Naive thymus-derived CD8-positive, alpha-beta T cell (primary cell): ENCODE data around the gene SPATA9. TPM values are rescaled to one million over a fixed set of nuclear protein-coding genes. Genes with fewer than 3 reads are reported as not detected.
"Not testable (repeated sequence)": the region's sequence is repeated elsewhere in the genome, so short reads cannot be mapped to it uniquely, and the experiment has no call there.

ENCODE experiments used
- ATAC-seq, 2 donors: fragments of 150-1000 bp; cut with Tn5 transposase in 1 of 2; sonication (Bioruptor Pico), chemical (Tn5 transposase) in 1 of 2; 1 replicate in 1 of 2; 2 replicates in 1 of 2; pipeline ENCODE4 v1.10.0; 2021; ENCODE audit warnings: mild to moderate bottlenecking in 2 of 2, moderate library complexity in 2 of 2
- POLR2A ChIA-PET: fragments of 350-600 bp; sonication (Branson Sonifier 250); formaldehyde crosslinking; loops from one replicate; lab custom pipeline; 2021; ENCODE audit warnings: antibody characterized with exemption; lab: Charles Lee
- DNase-seq, 10 donors: peaks; one replicate each; pipeline versions ENCODE4 v3.0.0 to v3.0.0-alpha.2; 2020 to 2022
- H3K27ac Mint-ChIP-seq, 10 donors: one replicate each; pipeline ENCODE4 v1.8.0; 2020 to 2022; ENCODE audit warnings: mild to moderate bottlenecking in 10 of 10, mixed read lengths in 10 of 10, moderate library complexity in 4 of 10, inconsistent platforms in 1 of 10
- H3K27me3 Mint-ChIP-seq, 5 donors: one replicate each; pipeline ENCODE4 v1.8.0; 2021 to 2022; ENCODE audit warnings: mixed read lengths in 5 of 5
- H3K36me3 Mint-ChIP-seq, 3 donors: one replicate each; pipeline ENCODE4 v1.8.0; 2020 to 2022; ENCODE audit warnings: mixed read lengths in 3 of 3, mild to moderate bottlenecking in 2 of 3, inconsistent platforms in 1 of 3
- H3K4me1 Mint-ChIP-seq, 4 donors: one replicate each; pipeline ENCODE4 v1.8.0; 2021 to 2022; ENCODE audit warnings: mixed read lengths in 4 of 4
- H3K4me3 Mint-ChIP-seq, 10 donors: one replicate each; pipeline ENCODE4 v1.8.0; 2020 to 2022; ENCODE audit warnings: mild to moderate bottlenecking in 10 of 10, mixed read lengths in 10 of 10, moderate library complexity in 6 of 10, inconsistent platforms in 1 of 10
- H3K9me3 Mint-ChIP-seq, 9 donors: one replicate each; pipeline ENCODE4 v1.8.0; 2020 to 2022; ENCODE audit warnings: mixed read lengths in 9 of 9, mild to moderate bottlenecking in 3 of 9, inconsistent platforms in 1 of 9, moderate library complexity in 1 of 9
- polyA plus RNA-seq, 3 donors: library from polyadenylated mRNA; unstranded; fragments of 300-500 nt; fragmentation: Illumina TruSeq; gene quantifications; one replicate each; pipeline ENCODE4 v1.2.3, GENCODE V29; 2021
- total RNA-seq, 8 experiments: library from RNA in 2 of 8; stranded (reverse) in 2 of 8; gene quantifications; one replicate each; pipeline ENCODE4 v1.2.3 and lab custom pipeline; 2021 to 2026

SPATA9 gene
- total and polyA plus RNA-seq, 5 experiments from 2014 or later, result 0.28 to 0.46 TPM; not detected in 3

GRCh38 chr5:95713246-95713645, 30.5 kb upstream of the SPATA9 start:
- H3K27me3 Mint-ChIP-seq, H3K9me3 Mint-ChIP-seq, DNase-seq, H3K27ac Mint-ChIP-seq, POLR2A ChIA-PET, ATAC-seq, H3K36me3 Mint-ChIP-seq, H3K4me1 Mint-ChIP-seq, H3K4me3 Mint-ChIP-seq: not testable (repeated sequence)

- H3K9me3 Mint-ChIP-seq, result no peaks in the 10 kb centered on the region
- POLR2A ChIA-PET, result no interaction called here
- peaks cover 0 to 4% (median 0%) of the 10 kb centered on the region in 5 donors for H3K27me3 Mint-ChIP-seq
- H3K4me1 Mint-ChIP-seq, result peaks cover 0 to 4% (median under 1%) of the 10 kb centered on the region in 4 donors
- DNase-seq (no peak), ATAC-seq (no peak)
- no peak overlapping the region for H3K27ac Mint-ChIP-seq
- H3K36me3 Mint-ChIP-seq, result no peaks in the 10 kb centered on the region
- no peak overlapping the region for H3K4me3 Mint-ChIP-seq
Observed at GRCh38 chr5:95712347-95712958, 29.7 kb upstream of the SPATA9 start.

GRCh38 chr5:95711501-95712346, 28.9 kb upstream of the SPATA9 start:
- ATAC-seq (no peak), DNase-seq (no peak)
- Mint-ChIP-seq H3K27me3 (peaks cover 0 to 4% (median 3%) of the 10 kb centered on the region in 5 donors), H3K9me3 (no peaks in the 10 kb centered on the region), H3K27ac (peak overlapping the region in 1 of 10 donors; percentile 84), H3K4me1 (peaks cover 0 to 4% (median under 1%) of the 10 kb centered on the region in 4 donors), H3K4me3 (no peak overlapping the region), H3K36me3 (no peaks in the 10 kb centered on the region)
- POLR2A ChIA-PET, result no interaction called here

DNA sequence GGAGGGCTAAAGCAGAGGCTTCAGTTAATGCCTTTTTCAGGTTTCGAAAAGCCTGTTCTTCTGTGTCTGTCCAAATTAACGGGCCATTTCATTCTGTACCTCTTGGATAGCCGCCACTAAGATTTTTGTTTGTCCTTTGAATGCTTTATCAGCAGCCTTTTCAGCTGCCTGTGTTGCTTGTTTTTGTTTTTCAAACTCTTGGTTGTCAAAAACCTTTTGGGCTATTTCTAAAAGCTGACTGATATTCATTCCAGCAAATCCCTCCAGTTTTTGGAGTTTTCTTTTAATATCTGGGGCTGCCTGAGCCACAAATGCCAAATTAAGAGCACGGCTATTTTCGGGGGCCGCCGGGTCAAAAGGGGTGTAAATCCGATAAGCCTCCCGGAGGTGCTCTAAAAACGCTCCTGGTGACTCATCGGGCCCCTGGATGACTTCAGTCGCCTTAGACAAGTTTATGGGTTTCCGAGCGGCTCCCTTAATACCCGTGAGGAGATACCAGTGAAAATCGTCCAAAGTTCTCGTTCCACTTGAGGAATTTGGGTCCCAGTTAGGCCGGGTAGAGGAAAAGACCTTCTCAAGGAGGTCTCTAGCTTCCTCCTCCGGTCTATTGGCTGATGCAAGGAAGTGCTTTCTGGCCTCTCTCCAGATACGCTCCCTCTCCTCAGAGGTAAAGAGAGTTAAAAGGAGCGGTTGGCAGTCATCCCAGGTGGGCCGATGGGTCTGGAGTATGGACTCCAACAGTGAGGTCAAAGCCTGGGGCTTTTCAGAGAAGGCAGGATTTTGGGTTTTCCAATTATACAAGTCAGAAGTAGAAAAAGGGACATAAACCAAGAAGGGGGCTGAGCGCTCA, 28.1 kb upstream of the SPATA9 start:
- H3K27ac Mint-ChIP-seq, ATAC-seq, H3K27me3 Mint-ChIP-seq, H3K4me1 Mint-ChIP-seq, H3K36me3 Mint-ChIP-seq, H3K9me3 Mint-ChIP-seq, H3K4me3 Mint-ChIP-seq, DNase-seq, POLR2A ChIA-PET: not testable (repeated sequence)

- ATAC-seq, result no peak
- POLR2A ChIA-PET, result no interaction called here
- H3K27me3 Mint-ChIP-seq, result peaks cover 0 to 4% (median 3%) of the 10 kb centered on the region in 5 donors
Observed at GRCh38 chr5:95709967-95710650, 27.3 kb upstream of the SPATA9 start.

GRCh38 chr5:95708876-95709275, 26.1 kb upstream of the SPATA9 start:
- Mint-ChIP-seq H3K27me3 (peaks cover 0 to 4% (median 2%) of the 10 kb centered on the region in 5 donors), H3K27ac (no peak overlapping the region), H3K36me3 (no peaks in the 10 kb centered on the region), H3K4me1 (no peaks in the 10 kb centered on the region), H3K9me3 (no peaks in the 10 kb centered on the region), H3K4me3 (no peak overlapping the region)
- POLR2A ChIA-PET, result no interaction called here
- DNase-seq, result no peak
- ATAC-seq, result no peak

More at GRCh38 chr5:95709967-95710650, 27.3 kb upstream of the SPATA9 start:
- Mint-ChIP-seq H3K4me3 (no peak overlapping the region), H3K4me1 (peaks cover 0 to 2% (median 0%) of the 10 kb centered on the region in 4 donors), H3K9me3 (no peaks in the 10 kb centered on the region), H3K36me3 (no peaks in the 10 kb centered on the region), H3K27ac (no peak overlapping the region)
- no peak for DNase-seq

GRCh38 chr5:95707534-95708188, 24.9 kb upstream of the SPATA9 start:
- H3K4me1 Mint-ChIP-seq, H3K4me3 Mint-ChIP-seq, ATAC-seq, POLR2A ChIA-PET, DNase-seq, H3K9me3 Mint-ChIP-seq, H3K36me3 Mint-ChIP-seq, H3K27ac Mint-ChIP-seq, H3K27me3 Mint-ChIP-seq: not testable (repeated sequence)

DNA sequence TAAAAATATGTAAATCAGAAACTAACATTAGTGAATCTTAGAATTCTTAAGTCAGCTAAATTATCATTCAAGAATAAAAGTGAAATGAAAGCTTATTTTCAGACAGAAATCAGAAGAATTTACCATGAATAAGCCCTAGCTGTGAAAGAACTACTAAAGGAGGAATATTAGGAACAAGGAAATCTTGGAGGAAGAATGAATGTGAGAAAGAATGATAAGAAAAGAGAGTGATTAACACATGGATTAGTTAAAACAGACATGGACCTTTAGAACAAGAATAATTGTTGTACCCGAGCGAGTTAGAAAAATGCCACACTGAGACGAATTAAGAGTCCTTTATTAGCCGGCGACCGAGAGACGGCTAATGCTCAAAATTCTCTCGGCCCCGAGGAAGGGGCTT, 24.3 kb upstream of the SPATA9 start:
- Mint-ChIP-seq H3K4me1 (no peaks in the 10 kb centered on the region), H3K27ac (no peak overlapping the region), H3K36me3 (no peaks in the 10 kb centered on the region), H3K9me3 (no peaks in the 10 kb centered on the region), H3K27me3 (peaks cover 0 to 4% (median 2%) of the 10 kb centered on the region in 5 donors), H3K4me3 (no peak overlapping the region)
- POLR2A ChIA-PET, result no interaction called here
- ATAC-seq (no peak), DNase-seq (no peak)

DNA sequence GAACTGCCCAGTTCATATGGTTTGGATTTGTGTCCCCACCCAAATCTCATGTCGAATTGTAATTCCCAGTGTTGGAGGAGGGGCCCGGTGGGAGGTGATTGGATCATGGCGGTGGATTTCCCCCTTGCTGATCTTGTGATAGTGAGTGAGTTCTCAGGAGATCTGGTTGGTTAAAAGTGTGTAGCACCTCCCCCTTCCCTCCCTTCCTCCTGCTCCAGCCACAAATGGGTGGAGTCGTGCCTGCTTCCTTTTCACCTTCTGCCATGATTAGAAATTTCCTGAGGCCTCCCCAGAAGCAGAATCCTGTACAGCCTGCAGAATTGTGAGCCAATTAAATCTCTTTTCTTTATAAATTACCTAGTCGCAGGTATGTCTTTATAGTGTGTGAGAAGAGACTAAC, 23.4 kb upstream of the SPATA9 start:
- ATAC-seq, H3K9me3 Mint-ChIP-seq, H3K36me3 Mint-ChIP-seq, DNase-seq, H3K4me3 Mint-ChIP-seq, H3K4me1 Mint-ChIP-seq, POLR2A ChIA-PET, H3K27ac Mint-ChIP-seq, H3K27me3 Mint-ChIP-seq: not testable (repeated sequence)

- Mint-ChIP-seq H3K4me1 (no peaks in the 10 kb centered on the region), H3K27ac (no peak overlapping the region), H3K9me3 (no peaks in the 10 kb centered on the region), H3K4me3 (no peak overlapping the region), H3K27me3 (peaks cover 0 to 6% (median 4%) of the 10 kb centered on the region in 5 donors), H3K36me3 (no peaks in the 10 kb centered on the region)
- no peak for DNase-seq
- ATAC-seq, result no peak
- POLR2A ChIA-PET, result no interaction called here
Observed at GRCh38 chr5:95704150-95704549, 21.4 kb upstream of the SPATA9 start.

DNA sequence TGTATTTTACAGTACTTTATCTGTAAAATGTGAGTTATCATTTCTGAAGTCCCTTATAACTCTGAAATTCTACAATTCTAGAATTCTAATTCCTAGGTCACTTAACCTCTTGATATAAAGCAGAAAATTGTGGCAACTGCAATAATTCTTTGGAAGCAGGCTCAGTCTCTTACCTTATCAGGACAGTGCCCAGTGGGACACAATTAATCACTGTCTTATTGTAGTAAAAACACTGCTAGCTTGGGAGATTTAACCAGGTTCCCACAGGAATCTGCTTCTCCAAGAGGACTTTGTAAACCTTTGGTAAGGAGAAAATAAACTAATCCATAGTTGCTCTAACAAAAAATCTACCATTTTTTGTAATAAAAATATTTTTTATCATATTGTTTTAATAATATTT, 18.3 kb upstream of the SPATA9 start:
- Mint-ChIP-seq H3K27ac (no peak overlapping the region), H3K9me3 (no peaks in the 10 kb centered on the region), H3K4me3 (no peak overlapping the region), H3K4me1 (no peaks in the 10 kb centered on the region), H3K27me3 (peaks cover 6 to 11% (median 9%) of the 10 kb centered on the region in 5 donors), H3K36me3 (no peaks in the 10 kb centered on the region)
- no peak for DNase-seq
- ATAC-seq, result no peak
- POLR2A ChIA-PET, result no interaction called here

DNA sequence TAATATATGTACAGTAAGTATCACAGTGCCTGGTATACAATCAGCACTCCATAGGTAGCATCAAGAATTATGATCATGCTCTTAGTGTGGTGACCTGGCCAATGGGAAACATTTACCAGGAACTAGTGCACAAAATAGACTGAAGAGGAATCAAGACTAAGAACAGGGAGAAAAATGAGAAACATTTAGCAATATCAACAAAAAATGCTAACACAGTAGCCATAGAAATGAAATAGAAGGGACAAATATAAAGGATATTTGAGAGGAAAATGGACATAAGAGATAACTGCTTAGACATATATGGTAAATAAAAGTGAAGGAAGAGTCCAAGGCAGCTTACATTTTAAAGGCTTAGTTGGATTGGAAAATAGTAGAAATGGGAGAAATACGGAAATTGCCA, 16.5 kb upstream of the SPATA9 start:
- H3K27me3 Mint-ChIP-seq, result peaks cover 6 to 14% (median 9%) of the 10 kb centered on the region in 5 donors
- POLR2A ChIA-PET, result no interaction called here

More for the DNA sequence above, 16.5 kb upstream of the SPATA9 start:
- DNase-seq (no peak), ATAC-seq (no peak)
- H3K4me1 Mint-ChIP-seq, result no peaks in the 10 kb centered on the region
- no peaks in the 10 kb centered on the region for H3K9me3 Mint-ChIP-seq
- H3K27ac Mint-ChIP-seq, result no peak overlapping the region
- no peak overlapping the region for H3K4me3 Mint-ChIP-seq
- no peaks in the 10 kb centered on the region for H3K36me3 Mint-ChIP-seq
